HG03575 (cell line): ENCODE data around the gene DOCK6.

Experiments used
- ATAC-seq: cut with Tn5 transposase; IDR thresholded peaks from one replicate; pipeline ENCODE4 v1.9.1; 2021; ENCODE audit not compliant: unreplicated experiment, insufficient number of reproducible peaks, low FRiP score; ENCODE audit errors: extremely low read depth

Gene DOCK6

GRCh38 chr19:11203194-11204075 lies 58.9 kb downstream of the DOCK6 start:
- no peak for ATAC-seq

GRCh38 chr19:11202488-11203193 lies 59.7 kb downstream of the DOCK6 start:
- no peak for ATAC-seq

GRCh38 chr19:11201791-11202190 lies 60.5 kb downstream of the DOCK6 start:
- ATAC-seq: no peak

- no peak for ATAC-seq
Measured at GRCh38 chr19:11200931-11201330, 61.4 kb downstream of the DOCK6 start.

GRCh38 chr19:11200015-11200574 lies 62.2 kb downstream of the DOCK6 start:
- no peak for ATAC-seq

- no peak for ATAC-seq
Measured at GRCh38 chr19:11199517-11199916, 62.8 kb downstream of the DOCK6 start.

GRCh38 chr19:11198769-11199424 lies 63.4 kb downstream of the DOCK6 start:
- ATAC-seq: no peak

- no peak for ATAC-seq
Measured at GRCh38 chr19:11198175-11198534, 64.2 kb downstream of the DOCK6 start.

GRCh38 chr19:11197291-11198174 lies 64.8 kb downstream of the DOCK6 start, which contains the start of gene KANK2:
TSS of gene KANK2 (minus strand) at chr19:11197545. CDS start at chr19:11194511, 3,034 bp downstream.
- no peak for ATAC-seq

- ATAC-seq: no peak
Measured at GRCh38 chr19:11196406-11197287, 65.7 kb downstream of the DOCK6 start.

- ATAC-seq: no peak
Measured at GRCh38 chr19:11195681-11196080, 66.6 kb downstream of the DOCK6 start.

GRCh38 chr19:11194656-11195558 lies 67.4 kb downstream of the DOCK6 start:
- no peak for ATAC-seq

GRCh38 chr19:11194173-11194572 lies 68.2 kb downstream of the DOCK6 start:
- no peak for ATAC-seq

- ATAC-seq: no peak
Measured at GRCh38 chr19:11192957-11193939, 69.1 kb downstream of the DOCK6 start.

- no peak for ATAC-seq
Measured at GRCh38 chr19:11191934-11192333, 70.4 kb downstream of the DOCK6 start.
